ENCODE data around the gene ERC2. TPM values are rescaled to one million over a fixed set of nuclear protein-coding genes. Genes with fewer than 3 reads are reported as not detected.

ERC2 gene
- total RNA-seq, 1 donor from 2014 or later: 7.4 TPM

- Mint-ChIP-seq H3K36me3 (ENCODE audit: low read depth, unreplicated experiment) (no peaks in the 10 kb centered on the region), H3K4me3 (ENCODE audit: unreplicated experiment) (no peak overlapping the region), H3K4me1 (ENCODE audit: low read depth, unreplicated experiment) (peaks cover 19% of the 10 kb centered on the region), H3K9me3 (ENCODE audit: unreplicated experiment) (no peaks in the 10 kb centered on the region), H3K27me3 (ENCODE audit: low read depth, unreplicated experiment) (peaks cover 2% of the 10 kb centered on the region), H3K27ac (ENCODE audit: unreplicated experiment) (no peak overlapping the region)
- no peak overlapping the region for H2AFZ ChIP-seq (ENCODE audit: low read depth, low read length)
- no peak overlapping the region for H3K9ac ChIP-seq (ENCODE audit: low read length)
- no peaks in the 10 kb centered on the region for H4K20me1 ChIP-seq (ENCODE audit: insufficient read depth, low read length)
- H3K4me2 ChIP-seq (ENCODE audit: low read length): no peak overlapping the region
- H3K79me2 ChIP-seq (ENCODE audit: insufficient read depth, low read length): no peaks in the 10 kb centered on the region
- DNase-seq (ENCODE audit: low read depth) (no peak), FAIRE-seq (no peak)
- no peaks in the 10 kb centered on the region for H3K36me3 ChIP-seq (ENCODE audit: insufficient read depth, low read length)
- no peaks in the 10 kb centered on the region for H3K27me3 ChIP-seq (ENCODE audit: insufficient read depth, low read length)
- TF ChIP-seq CTCF (IDR thresholded peaks at IDR 0.05; ENCODE audit: insufficient read depth, low read depth, low read length) (no peak), EZH2 (IDR thresholded peaks at IDR 0.05; ENCODE audit: insufficient read depth, low read length) (no peak)
- peaks cover under 1% of the 10 kb centered on the region for H3K4me1 ChIP-seq (ENCODE audit: insufficient read depth, low read length)
- H3K9me3 ChIP-seq (ENCODE audit: insufficient read depth, low read depth, low read length): no peaks in the 10 kb centered on the region
- H3K4me3 ChIP-seq (ENCODE audit: insufficient read depth, low read depth, low read length): no peak overlapping the region
- H3K27ac ChIP-seq (ENCODE audit: low read depth, low read length): no peak overlapping the region
These were observed 837.4 kb downstream of the ERC2 start for GRCh38 chr3:55630921-55631299.

GRCh38 chr3:55630280-55630920, 837.9 kb downstream of the ERC2 start:
- peaks cover 4% of the 10 kb centered on the region for H3K4me1 ChIP-seq (ENCODE audit: insufficient read depth, low read length)
- no peak overlapping the region for H3K27ac ChIP-seq (ENCODE audit: low read depth, low read length)
- H3K9ac ChIP-seq (ENCODE audit: low read length): no peak overlapping the region
- Mint-ChIP-seq H3K27ac (ENCODE audit: unreplicated experiment) (no peak overlapping the region), H3K4me3 (ENCODE audit: unreplicated experiment) (no peak overlapping the region), H3K36me3 (ENCODE audit: low read depth, unreplicated experiment) (no peaks in the 10 kb centered on the region), H3K27me3 (ENCODE audit: low read depth, unreplicated experiment) (peaks cover 2% of the 10 kb centered on the region), H3K4me1 (ENCODE audit: low read depth, unreplicated experiment) (peaks cover 24% of the 10 kb centered on the region), H3K9me3 (ENCODE audit: unreplicated experiment) (no peaks in the 10 kb centered on the region)
- H3K4me3 ChIP-seq (ENCODE audit: insufficient read depth, low read depth, low read length): no peak overlapping the region
- no peaks in the 10 kb centered on the region for H4K20me1 ChIP-seq (ENCODE audit: insufficient read depth, low read length)
- no peak for FAIRE-seq
- no peaks in the 10 kb centered on the region for H3K36me3 ChIP-seq (ENCODE audit: insufficient read depth, low read length)
- no peak overlapping the region for H3K4me2 ChIP-seq (ENCODE audit: low read length)
- H3K79me2 ChIP-seq (ENCODE audit: insufficient read depth, low read length): no peaks in the 10 kb centered on the region
- H2AFZ ChIP-seq (ENCODE audit: low read depth, low read length): no peak overlapping the region
- DNase-seq (ENCODE audit: low read depth): no peak
- no peaks in the 10 kb centered on the region for H3K9me3 ChIP-seq (ENCODE audit: insufficient read depth, low read depth, low read length)
- H3K27me3 ChIP-seq (ENCODE audit: insufficient read depth, low read length): no peaks in the 10 kb centered on the region
- no peak for TF ChIP-seq EZH2 (IDR thresholded peaks at IDR 0.05; ENCODE audit: insufficient read depth, low read length)
- TF ChIP-seq CTCF (IDR thresholded peaks at IDR 0.05; ENCODE audit: insufficient read depth, low read depth, low read length): no peak

- peak; percentile 45 for DNase-seq (ENCODE audit: low read depth)
These were observed 838.8 kb downstream of the ERC2 start for GRCh38 chr3:55629432-55629831.

More at GRCh38 chr3:55629432-55629831, 838.8 kb downstream of the ERC2 start:
- H3K27me3 ChIP-seq (ENCODE audit: insufficient read depth, low read length): no peaks in the 10 kb centered on the region
- H3K27ac ChIP-seq (ENCODE audit: low read depth, low read length): no peak overlapping the region
- no peak overlapping the region for H3K4me2 ChIP-seq (ENCODE audit: low read length)
- H4K20me1 ChIP-seq (ENCODE audit: insufficient read depth, low read length): no peaks in the 10 kb centered on the region
- peaks cover 2% of the 10 kb centered on the region for H3K27me3 Mint-ChIP-seq (ENCODE audit: low read depth, unreplicated experiment)
- H3K27ac Mint-ChIP-seq (ENCODE audit: unreplicated experiment): no peak overlapping the region
- no peak overlapping the region for H2AFZ ChIP-seq (ENCODE audit: low read depth, low read length)
- no peak overlapping the region for H3K4me3 ChIP-seq (ENCODE audit: insufficient read depth, low read depth, low read length)
- TF ChIP-seq EZH2 (IDR thresholded peaks at IDR 0.05; ENCODE audit: insufficient read depth, low read length) (no peak), CTCF (IDR thresholded peaks at IDR 0.05; ENCODE audit: insufficient read depth, low read depth, low read length) (no peak)
- no peaks in the 10 kb centered on the region for H3K9me3 ChIP-seq (ENCODE audit: insufficient read depth, low read depth, low read length)
- H3K36me3 Mint-ChIP-seq (ENCODE audit: low read depth, unreplicated experiment): no peaks in the 10 kb centered on the region
- H3K4me3 Mint-ChIP-seq (ENCODE audit: unreplicated experiment): no peak overlapping the region
- no peaks in the 10 kb centered on the region for H3K79me2 ChIP-seq (ENCODE audit: insufficient read depth, low read length)
- no peak for FAIRE-seq
- no peaks in the 10 kb centered on the region for H3K9me3 Mint-ChIP-seq (ENCODE audit: unreplicated experiment)
- H3K4me1 Mint-ChIP-seq (ENCODE audit: low read depth, unreplicated experiment): peaks cover 27% of the 10 kb centered on the region
- no peak overlapping the region for H3K9ac ChIP-seq (ENCODE audit: low read length)
- peaks cover 7% of the 10 kb centered on the region for H3K4me1 ChIP-seq (ENCODE audit: insufficient read depth, low read length)
- H3K36me3 ChIP-seq (ENCODE audit: insufficient read depth, low read length): no peaks in the 10 kb centered on the region

All from astrocyte (in vitro differentiated cells and primary cell).